Stimulated activated CD4-positive, alpha-beta T cell treated with anti-CD3 and anti-CD28 coated beads, Interleukin-2, amount 100 ng/mL, for 4 hours (primary cell): ENCODE measurements around the gene GRB10.

ENCODE experiments used
- DNase-seq: peaks from one replicate; pipeline ENCODE4 v3.0.0-alpha.2; 2020; ENCODE audit warnings: low read depth

GRB10 gene

GRCh38 chr7:50667789-50668226 lies 114.9 kb downstream of the GRB10 start:
- no peak for DNase-seq

DNA sequence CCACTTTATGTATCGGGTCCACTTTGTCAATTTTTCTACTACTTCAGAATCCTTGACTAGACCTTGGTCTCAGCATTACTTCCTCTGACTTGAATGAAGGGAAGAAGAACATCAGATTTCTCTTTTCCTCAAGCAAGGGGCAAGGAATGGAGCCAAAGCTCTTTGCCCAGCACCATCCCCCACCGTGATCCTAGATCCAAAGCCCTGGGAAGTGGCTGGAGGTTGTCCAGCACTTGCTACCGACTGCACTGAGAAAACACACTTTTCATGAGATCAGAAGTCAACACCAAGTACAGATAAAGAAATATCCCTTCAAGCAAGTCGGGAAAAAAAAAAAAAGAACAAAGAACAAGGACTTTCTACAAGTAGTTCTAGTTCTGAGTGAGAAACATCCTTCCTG lies 115.4 kb downstream of the GRB10 start:
- no peak for DNase-seq

DNA sequence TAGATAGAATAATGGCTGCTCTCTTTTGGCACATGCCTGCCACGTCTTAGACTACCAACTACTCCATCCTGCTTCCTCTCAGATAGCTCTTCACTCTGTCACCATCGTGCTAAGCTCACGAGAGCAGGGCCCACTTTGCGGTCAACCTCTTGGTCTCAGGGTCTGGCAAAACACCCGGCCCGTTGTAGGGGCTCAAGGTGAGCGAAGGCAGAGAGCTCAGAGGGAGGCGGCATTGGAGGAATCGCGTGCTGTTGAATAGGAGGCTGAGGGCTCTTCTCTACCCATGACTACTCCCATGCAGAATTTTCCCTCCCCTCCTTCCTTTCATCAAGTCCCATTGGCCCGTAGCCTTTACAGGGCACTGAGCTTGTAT lies 116.6 kb downstream of the GRB10 start:
- DNase-seq, result no peak

- DNase-seq, result no peak
Observed at GRCh38 chr7:50665403-50666123, 117.1 kb downstream of the GRB10 start.

GRCh38 chr7:50664937-50665336 lies 117.8 kb downstream of the GRB10 start:
- DNase-seq, result no peak

DNA sequence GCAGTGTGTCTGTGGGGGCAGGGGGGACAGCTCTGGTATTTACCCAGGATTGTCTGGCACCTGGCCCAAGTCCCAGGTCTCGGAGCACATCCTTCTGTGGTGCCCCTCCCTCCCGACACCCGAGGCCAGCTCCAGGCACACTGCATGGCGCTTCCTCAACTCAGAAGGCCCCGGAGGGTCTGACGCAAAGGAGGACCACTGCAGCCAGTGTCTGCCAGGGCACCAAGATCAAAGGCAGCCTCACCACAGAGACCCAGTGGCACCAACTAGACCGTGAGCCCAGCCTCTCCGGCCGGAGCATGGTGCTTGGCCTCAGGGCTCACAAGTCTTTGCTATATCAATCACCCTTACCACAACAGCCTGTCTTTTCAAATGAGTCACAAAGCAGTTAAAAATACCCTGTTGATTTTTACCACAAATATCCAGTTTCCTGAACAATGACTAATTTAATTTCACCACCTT lies 118.2 kb downstream of the GRB10 start:
- no peak for DNase-seq

- no peak for DNase-seq
Observed at GRCh38 chr7:50663396-50664102, 119.1 kb downstream of the GRB10 start.

- DNase-seq, result no peak
Observed at GRCh38 chr7:50662996-50663395, 119.7 kb downstream of the GRB10 start.

DNA sequence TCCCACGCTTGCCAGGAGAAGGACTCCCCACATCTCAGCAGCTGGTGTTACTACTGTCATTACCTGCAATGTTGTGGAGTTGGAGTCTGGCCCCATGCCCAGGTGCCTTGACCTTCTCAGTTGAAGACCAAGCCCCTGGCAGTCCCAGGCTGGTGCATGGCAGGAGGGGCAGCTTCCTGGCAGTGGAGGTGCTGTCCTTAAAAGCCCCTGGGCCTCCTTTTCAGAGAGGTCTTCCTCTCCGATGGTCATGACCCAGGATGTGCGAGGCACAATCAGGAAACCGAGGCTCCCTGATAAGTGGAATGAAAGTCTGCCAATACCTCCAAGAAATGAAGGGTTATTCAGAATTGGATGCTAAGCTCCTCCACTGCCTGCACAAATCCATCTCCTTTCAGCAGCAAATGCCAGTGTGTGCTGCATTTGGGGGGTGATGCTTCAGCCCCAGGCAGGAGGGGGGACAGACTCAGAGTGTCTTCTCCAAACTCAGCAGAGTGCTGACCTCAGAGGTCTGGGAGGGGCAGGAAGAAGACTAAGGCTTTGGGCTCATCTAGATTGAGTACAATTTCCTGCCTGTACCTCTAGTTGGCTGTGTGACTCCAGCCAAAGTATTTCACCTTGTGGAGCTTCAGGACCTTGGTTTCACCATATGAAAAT lies 120.5 kb downstream of the GRB10 start:
- DNase-seq, result no peak

DNA sequence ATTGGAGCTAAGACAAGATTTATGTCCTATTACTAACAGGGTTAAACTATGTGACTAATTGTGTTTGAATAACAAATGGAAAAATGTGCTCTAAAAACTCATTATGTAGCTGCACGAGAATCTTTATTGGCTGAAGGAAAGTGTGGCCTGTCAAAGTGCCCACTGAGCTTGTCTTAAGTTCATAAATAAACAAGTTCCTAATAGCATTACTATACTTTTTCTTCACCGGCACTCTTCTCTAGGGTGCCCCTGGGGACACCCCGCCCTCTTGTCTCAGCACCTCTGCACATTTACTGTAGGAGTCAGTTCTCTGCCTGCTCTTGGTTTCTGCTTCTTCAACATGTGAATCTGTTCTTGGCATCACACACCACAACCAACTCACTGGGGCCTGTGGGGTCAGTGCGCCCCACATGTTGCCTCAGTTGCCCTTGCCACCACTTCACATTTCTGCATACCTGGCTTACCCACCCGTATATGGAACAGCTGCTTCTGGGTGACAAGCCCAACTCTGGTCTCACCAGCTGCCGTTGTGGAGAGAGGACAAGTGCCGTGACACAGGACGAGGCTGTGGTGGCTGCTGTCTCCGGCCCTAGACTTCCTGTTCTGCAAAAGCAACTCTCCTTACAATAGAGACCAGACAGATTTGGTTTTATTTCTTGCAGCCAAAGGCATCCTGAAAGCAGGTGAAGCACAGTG lies 121.2 kb downstream of the GRB10 start:
- DNase-seq, result no peak

DNA sequence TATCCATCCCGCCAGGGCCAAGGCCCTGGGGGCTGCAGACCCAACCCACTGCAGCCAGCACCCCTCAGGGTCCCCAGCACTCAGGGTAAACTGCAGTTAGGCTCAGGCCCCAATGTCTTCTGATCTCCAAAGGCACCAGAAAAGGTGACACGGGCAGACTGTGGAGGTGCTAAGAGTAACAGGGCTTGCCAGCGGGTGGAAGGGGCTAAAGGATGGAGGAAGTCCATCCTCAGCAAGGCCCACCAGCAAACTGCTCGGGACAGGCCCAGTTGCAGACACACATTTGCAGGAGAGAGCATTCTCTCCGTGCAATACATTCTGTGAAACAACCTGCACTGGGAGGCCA lies 121.9 kb downstream of the GRB10 start:
- no peak for DNase-seq

DNA sequence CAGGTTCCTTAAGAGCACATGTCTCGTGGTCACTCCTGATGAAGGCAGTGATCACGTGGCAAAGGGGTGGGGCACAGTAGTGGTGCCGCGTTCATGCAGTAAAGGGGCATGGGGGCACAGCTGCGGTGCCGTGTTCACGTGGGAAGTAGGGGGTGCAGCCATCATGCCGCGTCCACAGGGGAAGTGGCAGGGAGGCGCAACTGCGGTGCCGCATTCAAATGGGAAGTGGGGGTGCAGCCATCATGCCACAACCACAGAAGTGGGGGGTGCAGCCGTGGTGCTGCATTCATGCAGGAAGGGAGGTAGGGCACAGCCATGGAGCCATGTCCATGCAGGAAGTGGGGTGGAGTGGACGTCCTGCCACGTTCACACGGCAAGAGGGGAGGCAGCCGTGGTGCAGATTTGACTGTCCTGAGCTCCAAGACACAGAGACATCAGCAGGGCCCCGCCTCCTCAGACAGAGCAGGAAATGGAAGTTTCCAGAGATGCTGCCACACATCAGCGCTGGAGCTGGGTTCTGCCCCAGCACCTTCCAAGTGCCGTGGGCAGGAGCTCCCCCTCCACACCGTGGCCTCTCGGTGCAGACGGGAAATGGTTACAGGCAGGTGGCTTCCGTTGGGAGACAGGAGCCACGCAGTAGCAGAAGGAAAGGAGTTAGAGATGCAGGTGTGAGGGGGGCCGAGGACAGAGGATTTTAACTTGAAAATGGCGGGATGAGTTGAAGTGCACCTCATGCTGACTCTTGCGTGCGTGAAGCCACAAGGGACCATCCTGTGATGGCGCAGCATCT lies 122.5 kb downstream of the GRB10 start:
- peak; percentile 13 for DNase-seq

GRCh38 chr7:50659329-50659965 lies 123.2 kb downstream of the GRB10 start:
- DNase-seq, result no peak

DNA sequence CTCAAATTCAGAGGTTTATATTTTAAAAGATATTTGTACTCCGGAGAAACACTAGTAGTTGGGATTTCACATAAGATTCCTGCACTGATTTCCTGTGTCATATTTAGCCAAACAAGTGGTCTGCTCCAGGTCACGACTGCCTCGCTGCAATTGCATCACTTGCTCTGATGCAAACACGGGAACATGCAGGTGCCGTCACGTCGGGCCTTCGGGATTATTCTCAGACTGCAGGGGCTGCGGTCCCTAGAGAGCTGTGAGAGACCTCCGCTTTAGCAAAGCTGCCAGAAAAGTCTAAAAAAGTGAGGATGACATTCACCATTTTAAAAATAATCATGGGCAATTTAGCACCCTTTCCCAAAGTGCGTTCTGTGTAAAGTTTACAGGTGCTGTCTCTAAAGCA lies 124.0 kb downstream of the GRB10 start:
- no peak for DNase-seq

GRCh38 chr7:50657912-50658311 lies 124.8 kb downstream of the GRB10 start:
- DNase-seq, result no peak

GRCh38 chr7:50657341-50657873 lies 125.3 kb downstream of the GRB10 start:
- DNase-seq, result no peak

DNA sequence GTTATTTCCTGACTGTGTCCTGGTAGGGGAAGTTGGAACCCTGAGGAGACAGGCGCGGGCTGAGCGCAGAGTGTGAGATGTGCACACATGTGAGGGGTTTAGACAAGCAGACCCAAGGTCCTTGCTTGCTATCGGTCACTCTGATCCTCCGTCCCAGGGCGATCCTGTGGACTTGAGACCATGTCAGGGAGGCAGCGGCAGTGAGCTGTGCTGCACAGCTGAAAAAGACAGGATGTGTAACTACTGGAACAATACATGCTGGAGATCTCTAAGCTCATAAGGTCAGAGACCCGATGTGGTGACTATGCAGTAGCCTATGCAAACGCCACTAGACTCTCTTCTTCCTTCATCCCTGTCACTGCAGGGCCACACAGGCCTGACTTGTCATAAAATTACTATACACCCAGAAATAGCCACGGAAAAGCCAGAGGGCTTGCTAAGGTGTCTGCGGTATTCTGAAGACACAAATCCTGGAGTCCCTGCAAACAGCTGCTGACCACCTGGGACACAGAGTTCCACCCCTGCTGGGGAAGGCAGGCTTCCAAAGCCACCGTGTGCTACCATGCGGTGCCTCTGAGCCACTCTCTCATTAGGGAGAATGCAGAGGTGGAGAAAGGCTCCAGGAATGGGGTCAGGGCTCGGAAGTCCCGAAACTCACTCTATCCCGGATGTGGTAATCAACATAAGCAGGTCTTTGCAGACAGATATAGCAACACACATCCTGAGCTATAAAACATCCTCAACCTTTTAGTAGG lies 126.4 kb downstream of the GRB10 start:
- no peak for DNase-seq

GRCh38 chr7:50655490-50655889 lies 127.2 kb downstream of the GRB10 start:
- DNase-seq, result no peak

GRCh38 chr7:50655020-50655419 lies 127.7 kb downstream of the GRB10 start:
- no peak for DNase-seq

- no peak for DNase-seq
Observed at GRCh38 chr7:50653981-50654425, 128.7 kb downstream of the GRB10 start.
